SU-DHL-6 (cell line): ENCODE results near the gene EYS.

Experiments
- H2AFZ ChIP-seq: fragments of 200-600 bp; sonication (generic); 2 replicates; pipeline ENCODE4 v1.6.1; 2014; ENCODE audit warnings: low read depth, mild to moderate bottlenecking, moderate library complexity, mixed read lengths, antibody characterized with exemption, low read length; ENCODE audit not compliant: severe bottlenecking
- H3F3A ChIP-seq: fragments of 200-600 bp; shearing (Covaris generic); 2 replicates; pipeline ENCODE4 v1.6.0; 2016; ENCODE audit warnings: antibody characterized with exemption, mild to moderate bottlenecking; ENCODE audit not compliant: insufficient read depth
- H3K27ac ChIP-seq: fragments of 200-600 bp; sonication (generic); 2 replicates; pipeline ENCODE4 v1.5.1; 2016; ENCODE audit warnings: low read depth, mild to moderate bottlenecking, low read length, moderate library complexity, mixed read lengths
- H3K27me3 ChIP-seq: fragments of 200-600 bp; sonication (generic), shearing (Covaris generic); 2 replicates; pipeline ENCODE4 v1.6.0; 2014; ENCODE audit warnings: mild to moderate bottlenecking, low read length
- H3K36me3 ChIP-seq: fragments of 200-600 bp; sonication (generic); 2 replicates; pipeline ENCODE4 v1.6.1; 2014; ENCODE audit warnings: mild to moderate bottlenecking, low read length, mixed read lengths
- H3K4me2 ChIP-seq: fragments of 300-600, 200-600 bp; shearing (Covaris generic), sonication (generic); 2 replicates; pipeline ENCODE4 v1.6.0; 2014; ENCODE audit warnings: low read length, low read depth, mild to moderate bottlenecking; ENCODE audit not compliant: poor library complexity, severe bottlenecking
- H3K4me3 ChIP-seq: fragments of 200-600 bp; sonication (generic); 2 replicates; pipeline ENCODE4 v1.5.1; 2014; ENCODE audit warnings: antibody characterized with exemption, low read length, mild to moderate bottlenecking, mixed read lengths; ENCODE audit not compliant: insufficient read depth, poor library complexity, severe bottlenecking
- H3K79me2 ChIP-seq: fragments of 200-600 bp; sonication (generic); 2 replicates; pipeline ENCODE4 v1.6.1; 2014; ENCODE audit warnings: mild to moderate bottlenecking, low read length, moderate library complexity; ENCODE audit not compliant: insufficient read depth
- H3K9ac ChIP-seq: fragments of 200-600 bp; sonication (generic); 2 replicates; pipeline ENCODE4 v1.7.0; 2014; ENCODE audit warnings: mild to moderate bottlenecking, low read length
- H3K9me2 ChIP-seq: fragments of 200-600 bp; sonication (generic); replicated peaks from 2 replicates; pipeline ENCODE4 v1.6.1; 2014; ENCODE audit warnings: low read length; ENCODE audit not compliant: insufficient read depth
- H3K9me3 ChIP-seq: fragments of 200-600 bp; sonication (generic); 2 replicates; pipeline ENCODE4 v1.6.1; 2014; ENCODE audit warnings: low read length, mixed read lengths; ENCODE audit not compliant: insufficient read depth
- H4K20me1 ChIP-seq: fragments of 200-600 bp; sonication (generic); 2 replicates; pipeline ENCODE4 v1.6.1; 2014; ENCODE audit warnings: low read depth, mild to moderate bottlenecking, antibody characterized with exemption, low read length, moderate library complexity, mixed read lengths
- CTCF ChIP-seq: fragments of 200-600 bp; sonication (generic); IDR thresholded peaks from one replicate; pipeline ENCODE4 v1.5.1; 2017; ENCODE audit warnings: antibody characterized with exemption, mild to moderate bottlenecking, low read length, moderate library complexity; ENCODE audit not compliant: insufficient read depth, poor library complexity, severe bottlenecking
- EZH2phosphoT487 ChIP-seq: fragments of 200-600 bp; sonication (generic), shearing (Covaris generic); conservative IDR thresholded peaks from 2 replicates; pipeline ENCODE4 v1.6.1; 2018; ENCODE audit warnings: mild to moderate bottlenecking, antibody characterized with exemption, low read length, moderate library complexity, mixed read lengths

EYS gene

GRCh38 chr6:64949257-64949656, 757.8 kb downstream of the EYS start:
- H3K4me3 ChIP-seq: no peak overlapping the region
- no peaks in the 10 kb centered on the region for H4K20me1 ChIP-seq
- H2AFZ ChIP-seq: no peak overlapping the region
- H3K27me3 ChIP-seq: no peaks in the 10 kb centered on the region
- H3F3A ChIP-seq: no peaks in the 10 kb centered on the region
- H3K9ac ChIP-seq: no peak overlapping the region
- H3K9me2 ChIP-seq: no peaks in the 10 kb centered on the region
- H3K27ac ChIP-seq: no peak overlapping the region
- H3K36me3 ChIP-seq: no peaks in the 10 kb centered on the region
- no peak overlapping the region for H3K4me2 ChIP-seq
- no peak for TF ChIP-seq EZH2phosphoT487
- no peak for TF ChIP-seq CTCF
- no peaks in the 10 kb centered on the region for H3K79me2 ChIP-seq
- H3K9me3 ChIP-seq: no peaks in the 10 kb centered on the region

- Histone ChIP-seq H4K20me1 (no peaks in the 10 kb centered on the region), H3K4me2 (no peak overlapping the region), H3K36me3 (no peaks in the 10 kb centered on the region), H3K27ac (no peak overlapping the region), H3K4me3 (no peak overlapping the region), H3K9ac (no peak overlapping the region), H3K9me3 (no peaks in the 10 kb centered on the region), H3K27me3 (no peaks in the 10 kb centered on the region), H2AFZ (no peak overlapping the region), H3K9me2 (no peaks in the 10 kb centered on the region), H3F3A (no peaks in the 10 kb centered on the region), H3K79me2 (no peaks in the 10 kb centered on the region)
- TF ChIP-seq EZH2phosphoT487 (no peak), CTCF (no peak)
These were observed 758.8 kb downstream of the EYS start for GRCh38 chr6:64948261-64948660.

GRCh38 chr6:64945450-64945849, 761.6 kb downstream of the EYS start:
- no peak overlapping the region for H3K4me3 ChIP-seq
- H3K79me2 ChIP-seq: no peaks in the 10 kb centered on the region
- H3K9ac ChIP-seq: no peak overlapping the region
- H2AFZ ChIP-seq: no peak overlapping the region
- no peaks in the 10 kb centered on the region for H3K9me3 ChIP-seq
- no peak overlapping the region for H3K27ac ChIP-seq
- no peaks in the 10 kb centered on the region for H4K20me1 ChIP-seq
- no peaks in the 10 kb centered on the region for H3K9me2 ChIP-seq
- TF ChIP-seq CTCF (no peak), EZH2phosphoT487 (no peak)
- no peaks in the 10 kb centered on the region for H3K27me3 ChIP-seq
- H3K36me3 ChIP-seq: no peaks in the 10 kb centered on the region
- no peaks in the 10 kb centered on the region for H3F3A ChIP-seq
- no peak overlapping the region for H3K4me2 ChIP-seq

GRCh38 chr6:64932486-64932885, 774.5 kb downstream of the EYS start:
- Histone ChIP-seq H3K9ac (no peak overlapping the region), H3K27me3 (no peaks in the 10 kb centered on the region), H3K27ac (no peak overlapping the region), H3K9me2 (no peaks in the 10 kb centered on the region), H3K4me3 (no peak overlapping the region), H3K79me2 (no peaks in the 10 kb centered on the region), H3K36me3 (no peaks in the 10 kb centered on the region), H3F3A (no peaks in the 10 kb centered on the region), H3K4me2 (no peak overlapping the region), H3K9me3 (no peaks in the 10 kb centered on the region), H4K20me1 (no peaks in the 10 kb centered on the region), H2AFZ (no peak overlapping the region)
- TF ChIP-seq EZH2phosphoT487 (no peak), CTCF (no peak)
